HCT116 (cell line): ENCODE results near the gene APLN. TPM values are rescaled to one million over a fixed set of nuclear protein-coding genes. Genes with fewer than 3 reads are reported as not detected.

Experiments
- ATAC-seq: fragments of 200-7000 bp; cut with Tn5 transposase; 2 replicates; pipeline ENCODE4 v1.9.1; 2020; ENCODE audit warnings: mild to moderate bottlenecking, moderate library complexity
- BruUV-seq: library from RNA; stranded (reverse); fragments of 400-500 nt; replicated peaks from 2 replicates; lab custom pipeline; 2021; lab: Mats Ljungman, UMichigan
- CTCF ChIA-PET: fragments of 300-600 bp; sonication (Branson Sonifier 250); formaldehyde crosslinking; loops from one replicate; lab custom pipeline; 2021; ENCODE audit warnings: antibody characterized with exemption; lab: Charles Lee
- POLR2A ChIA-PET: fragments of 300-600, 350-600 bp; sonication (Branson Sonifier 250); formaldehyde crosslinking; loops from one replicate; lab custom pipeline; 2021; ENCODE audit warnings: antibody characterized with exemption; lab: Charles Lee
- RAD21 ChIA-PET, 2 experiments: fragments of 300-600 bp; sonication (Branson Sonifier 250); formaldehyde crosslinking; loops; one replicate each; lab custom pipeline; 2023; ENCODE audit warnings: low total read pairs in 2 of 2; ENCODE audit not compliant: uncharacterized antibody in 2 of 2, unreplicated experiment in 2 of 2, low non-redundant PET in 1 of 2; lab: Charles Lee
- DNase-seq: peaks from one replicate; pipeline ENCODE4 v3.0.0-alpha.2; 2010; ENCODE audit warnings: low read depth, low spot score
- H2AFZ ChIP-seq: fragments of 200-600 bp; shearing (Covaris generic), sonication (generic); 2 replicates; pipeline ENCODE4 v1.6.1; 2017; ENCODE audit warnings: low read depth, mixed run types, mixed read lengths, antibody characterized with exemption, low read length; ENCODE audit not compliant: poor library complexity, severe bottlenecking
- H3K27ac ChIP-seq: 2 replicates; pipeline ENCODE4 v1.5.1; 2012; ENCODE audit warnings: low read depth, low read length
- H3K27me3 ChIP-seq: fragments of 200-600 bp; sonication (generic); 2 replicates; pipeline ENCODE4 v1.6.1; 2016; ENCODE audit warnings: mixed run types, low read length, mixed read lengths; ENCODE audit not compliant: insufficient read depth
- H3K36me3 ChIP-seq, 2 experiments: fragments of 200-500 bp in 1 of 2; fragments of 200-600 bp in 1 of 2; sonication (Bioruptor generic) in 1 of 2; sonication (generic) in 1 of 2; 2 replicates each; pipeline versions ENCODE4 v1.5.1 to v1.6.1; 2014 to 2016; ENCODE audit warnings: low read length in 2 of 2, inconsistent platforms in 1 of 2, mixed read lengths in 1 of 2, mixed run types in 1 of 2; ENCODE audit not compliant: insufficient read depth in 2 of 2, control insufficient read depth in 1 of 2
- H3K4me1 ChIP-seq, 2 experiments: fragments of 200-600 bp in 1 of 2; sonication (generic) in 1 of 2; 2 replicates each; pipeline versions ENCODE4 v1.5.1 to v1.6.1; 2012 to 2017; ENCODE audit warnings: low read length in 2 of 2, inconsistent platforms in 1 of 2, mild to moderate bottlenecking in 1 of 2, mixed read lengths in 1 of 2, mixed run types in 1 of 2, moderate library complexity in 1 of 2; ENCODE audit not compliant: insufficient read depth in 2 of 2, control insufficient read depth in 1 of 2
- H3K4me2 ChIP-seq: fragments of 200-600 bp; sonication (generic); 2 replicates; pipeline ENCODE4 v1.6.1; 2017; ENCODE audit warnings: mixed run types, low read length, mixed read lengths
- H3K4me3 ChIP-seq, 2 experiments: fragments of 200-600 bp in 1 of 2; sonication (generic) in 1 of 2; replicated peaks in 1 of 2; 2 replicates each; pipeline ENCODE4 v1.5.1; 2011 to 2016; ENCODE audit warnings: low read length in 2 of 2, control low read depth in 1 of 2, low read depth in 1 of 2, mild to moderate bottlenecking in 1 of 2, mixed read lengths in 1 of 2, mixed run types in 1 of 2
- H3K79me2 ChIP-seq: fragments of 200-600 bp; sonication (generic); 2 replicates; pipeline ENCODE4 v1.6.1; 2017; ENCODE audit warnings: mild to moderate bottlenecking, mixed run types, low read length, moderate library complexity, mixed read lengths; ENCODE audit not compliant: insufficient read depth
- H3K9ac ChIP-seq: fragments of 200-600 bp; sonication (generic); 2 replicates; pipeline ENCODE4 v1.6.1; 2016; ENCODE audit warnings: low read length, mixed read lengths
- H3K9me2 ChIP-seq: fragments of 200-600 bp; sonication (generic), shearing (Covaris generic); 2 replicates; pipeline ENCODE4 v1.6.1; 2017; ENCODE audit warnings: mixed run types, mild to moderate bottlenecking, moderate library complexity; ENCODE audit not compliant: insufficient read depth
- H3K9me3 ChIP-seq, 2 experiments: fragments of 200-500 bp in 1 of 2; fragments of 200-600 bp in 1 of 2; sonication (Bioruptor generic) in 1 of 2; sonication (generic) in 1 of 2; 2 replicates each; pipeline ENCODE4 v1.6.1; 2014 to 2017; ENCODE audit warnings: low read length in 2 of 2, mixed read lengths in 2 of 2, inconsistent platforms in 1 of 2, low read depth in 1 of 2, mild to moderate bottlenecking in 1 of 2, mixed run types in 1 of 2, moderate library complexity in 1 of 2; ENCODE audit not compliant: control insufficient read depth in 1 of 2, insufficient read depth in 1 of 2
- H4K20me1 ChIP-seq: fragments of 200-600 bp; sonication (generic), shearing (Covaris generic); 2 replicates; pipeline ENCODE4 v1.6.1; 2017; ENCODE audit warnings: mixed run types, mild to moderate bottlenecking, moderate library complexity; ENCODE audit not compliant: insufficient read depth
- CBX3 ChIP-seq: IDR thresholded peaks from 2 replicates; pipeline ENCODE4 v1.6.1; 2012; ENCODE audit warnings: low read depth
- CEBPB ChIP-seq: IDR thresholded peaks from 2 replicates; pipeline ENCODE4 v1.6.1; 2012; ENCODE audit warnings: low read depth
- EGR1 ChIP-seq: IDR thresholded peaks from 2 replicates; pipeline ENCODE4 v1.6.1; 2012; ENCODE audit warnings: low read depth
- EZH2 ChIP-seq: fragments of 200-600 bp; sonication (generic); IDR thresholded peaks from 2 replicates; pipeline ENCODE4 v1.6.1; 2017; ENCODE audit warnings: antibody characterized with exemption, mixed run types
- JUND ChIP-seq: IDR thresholded peaks from 2 replicates; pipeline ENCODE4 v1.6.1; 2012
- RAD21 ChIP-seq: IDR thresholded peaks from 2 replicates; pipeline ENCODE4 v1.6.1; 2012; ENCODE audit warnings: low read depth, mild to moderate bottlenecking
- SP1 ChIP-seq: IDR thresholded peaks from 2 replicates; pipeline ENCODE4 v1.6.1; 2012; ENCODE audit warnings: low read depth
- SRF ChIP-seq: IDR thresholded peaks from 2 replicates; pipeline ENCODE4 v1.6.1; 2012; ENCODE audit warnings: low read depth
- ZFX ChIP-seq: fragments of 450-650 bp; IDR thresholded peaks from 2 replicates; pipeline ENCODE4 v1.6.1; 2017
- ZNF274 ChIP-seq: fragments of 200-500 bp; sonication (Bioruptor generic); IDR thresholded peaks from 2 replicates; pipeline ENCODE4 v1.6.1; 2014; ENCODE audit warnings: mild to moderate bottlenecking, low read depth, low read length, inconsistent platforms
- intact Hi-C: fragments of 100-400 bp; cut with micrococcal nuclease; formaldehyde crosslinking; loops from 2 replicates; pipeline ENCODE4 v1.10.0; 2022
- total RNA-seq: library from RNA; stranded (reverse); gene quantifications from one replicate; pipeline ENCODE4 v1.2.1, GENCODE V29; 2021; ENCODE audit not compliant: unreplicated experiment
- TF ChIP-seq, protein P1 (sequence below): IDR thresholded peaks from 2 replicates; pipeline ENCODE4 v1.6.1; 2012
- TF ChIP-seq, protein P2 (sequence below): IDR thresholded peaks from 2 replicates; pipeline ENCODE4 v1.6.1; 2011; ENCODE audit warnings: mild to moderate bottlenecking, low read length, moderate library complexity; ENCODE audit not compliant: insufficient replicate concordance; ENCODE audit errors: extremely low read depth
- TF ChIP-seq, protein P3 (sequence below): IDR thresholded peaks from 2 replicates; pipeline ENCODE4 v1.6.1; 2012

Gene APLN
- total RNA-seq, 1 experiment from 2014 or later: 0.22 TPM

DNA sequence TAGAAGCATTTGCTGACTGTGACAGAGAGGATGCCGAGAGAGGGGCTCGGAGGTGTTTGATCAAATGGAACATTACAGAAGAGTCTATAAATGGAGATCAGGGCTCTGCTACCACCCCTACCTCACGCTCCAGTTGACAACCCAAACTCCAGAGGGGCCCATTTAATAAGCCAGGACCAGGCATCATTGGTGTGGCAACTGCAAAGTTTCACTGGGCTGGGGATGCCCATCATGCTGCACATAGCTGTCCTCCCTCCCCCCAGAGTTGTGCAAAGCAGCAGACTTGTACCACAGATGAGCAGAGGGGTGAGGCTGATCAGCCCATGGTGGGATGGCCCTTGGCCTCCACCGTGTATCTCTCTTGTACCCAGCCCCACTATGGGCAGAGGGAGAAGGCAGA is 45.8 kb upstream of the APLN start:
- Histone ChIP-seq H3K4me3 (no peak overlapping the region), H3K4me1 (peaks cover 0 to 6% of the 10 kb centered on the region in 2 experiments; a peak in 1 of 4 replicates), H4K20me1 (no peaks in the 10 kb centered on the region), H3K9me3 (no peaks in the 10 kb centered on the region), H3K27ac (no peak overlapping the region), H3K4me2 (no peak overlapping the region), H3K9ac (no peak overlapping the region), H3K79me2 (no peaks in the 10 kb centered on the region), H3K36me3 (no peaks in the 10 kb centered on the region), H2AFZ (no peak overlapping the region), H3K9me2 (no peaks in the 10 kb centered on the region), H3K27me3 (no peaks in the 10 kb centered on the region)
- no TSS peak for BruUV-seq
- no peak for TF ChIP-seq ZNF274
- no peak for TF ChIP-seq EZH2
- TF ChIP-seq, protein P1, sequence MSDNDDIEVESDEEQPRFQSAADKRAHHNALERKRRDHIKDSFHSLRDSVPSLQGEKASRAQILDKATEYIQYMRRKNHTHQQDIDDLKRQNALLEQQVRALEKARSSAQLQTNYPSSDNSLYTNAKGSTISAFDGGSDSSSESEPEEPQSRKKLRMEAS: no peak
- no peak for TF ChIP-seq ZFX
- TF ChIP-seq CEBPB: no peak
- DNase-seq (no peak), ATAC-seq (no peak)
- ChIA-PET CTCF (no interaction called here), POLR2A (no interaction called here), RAD21 (no interaction called here)
- intact Hi-C loops: no loop called here

DNA sequence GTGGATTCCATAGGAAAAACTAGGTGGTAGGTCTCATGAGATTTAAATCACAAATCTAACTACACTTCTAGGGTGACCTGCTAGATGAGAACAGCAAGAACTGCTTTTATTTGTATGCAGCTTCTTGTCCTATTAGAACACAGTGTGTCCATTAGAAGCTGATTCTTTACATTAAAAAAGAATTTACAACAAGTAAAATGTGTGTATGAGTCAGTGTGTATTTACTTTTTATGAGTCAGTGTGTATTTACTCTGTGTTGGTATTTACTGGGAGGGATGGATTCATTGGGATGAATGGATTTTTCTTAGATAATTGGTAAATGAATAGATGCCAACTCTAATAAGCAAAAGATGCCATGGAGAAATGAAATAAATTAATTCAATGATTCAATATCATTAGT is 43.4 kb upstream of the APLN start:
- Histone ChIP-seq H3K9ac (no peak overlapping the region), H3K36me3 (no peaks in the 10 kb centered on the region), H3K4me2 (no peak overlapping the region), H3K4me3 (no peak overlapping the region), H3K4me1 (peaks cover 0 to 6% of the 10 kb centered on the region in 2 experiments; a peak in 1 of 4 replicates), H3K9me3 (no peaks in the 10 kb centered on the region), H3K27ac (no peak overlapping the region), H4K20me1 (no peaks in the 10 kb centered on the region), H3K27me3 (no peaks in the 10 kb centered on the region), H3K9me2 (no peaks in the 10 kb centered on the region), H3K79me2 (no peaks in the 10 kb centered on the region), H2AFZ (no peak overlapping the region)
- TF ChIP-seq RAD21 (no peak), SP1 (no peak), ZFX (no peak), EZH2 (no peak), CBX3 (no peak), JUND (no peak), CEBPB (no peak), EGR1 (no peak), SRF (no peak)
- TF ChIP-seq, protein P1: no peak
- TF ChIP-seq, protein P2, sequence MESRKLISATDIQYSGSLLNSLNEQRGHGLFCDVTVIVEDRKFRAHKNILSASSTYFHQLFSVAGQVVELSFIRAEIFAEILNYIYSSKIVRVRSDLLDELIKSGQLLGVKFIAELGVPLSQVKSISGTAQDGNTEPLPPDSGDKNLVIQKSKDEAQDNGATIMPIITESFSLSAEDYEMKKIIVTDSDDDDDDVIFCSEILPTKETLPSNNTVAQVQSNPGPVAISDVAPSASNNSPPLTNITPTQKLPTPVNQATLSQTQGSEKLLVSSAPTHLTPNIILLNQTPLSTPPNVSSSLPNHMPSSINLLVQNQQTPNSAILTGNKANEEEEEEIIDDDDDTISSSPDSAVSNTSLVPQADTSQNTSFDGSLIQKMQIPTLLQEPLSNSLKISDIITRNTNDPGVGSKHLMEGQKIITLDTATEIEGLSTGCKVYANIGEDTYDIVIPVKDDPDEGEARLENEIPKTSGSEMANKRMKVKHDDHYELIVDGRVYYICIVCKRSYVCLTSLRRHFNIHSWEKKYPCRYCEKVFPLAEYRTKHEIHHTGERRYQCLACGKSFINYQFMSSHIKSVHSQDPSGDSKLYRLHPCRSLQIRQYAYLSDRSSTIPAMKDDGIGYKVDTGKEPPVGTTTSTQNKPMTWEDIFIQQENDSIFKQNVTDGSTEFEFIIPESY: no peak
- TF ChIP-seq, protein P3, sequence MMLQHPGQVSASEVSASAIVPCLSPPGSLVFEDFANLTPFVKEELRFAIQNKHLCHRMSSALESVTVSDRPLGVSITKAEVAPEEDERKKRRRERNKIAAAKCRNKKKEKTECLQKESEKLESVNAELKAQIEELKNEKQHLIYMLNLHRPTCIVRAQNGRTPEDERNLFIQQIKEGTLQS: no peak
- ATAC-seq (no peak), DNase-seq (no peak)
- RAD21 ChIA-PET: no interaction called here
- POLR2A ChIA-PET: no interaction called here
- intact Hi-C loops: no loop called here
- no TSS peak for BruUV-seq
- CTCF ChIA-PET: no interaction called here
